MM.1S (cell line): ENCODE measurements around the gene PTGFR.

Experiments used
- DNase-seq: peaks from one replicate; pipeline ENCODE4 v3.0.0-alpha.2; 2015
- H2AFZ ChIP-seq: fragments of 300-600 bp; sonication (generic); 2 replicates; pipeline ENCODE4 v1.6.0; 2016; ENCODE audit warnings: antibody characterized with exemption, low read length
- H3F3A ChIP-seq: fragments of 300-600 bp; sonication (generic); 2 replicates; pipeline ENCODE4 v1.6.1; 2016; ENCODE audit warnings: mild to moderate bottlenecking, antibody characterized with exemption, low read length, moderate library complexity, mixed read lengths; ENCODE audit not compliant: insufficient read depth
- H3K27ac ChIP-seq: fragments of 300-600 bp; sonication (generic); 2 replicates; pipeline ENCODE4 v1.5.1; 2016; ENCODE audit warnings: mild to moderate bottlenecking, low read length
- H3K27me3 ChIP-seq: fragments of 300-600 bp; sonication (generic); replicated peaks from 2 replicates; pipeline ENCODE4 v1.6.0; 2016; ENCODE audit warnings: low read length; ENCODE audit not compliant: insufficient read depth
- H3K36me3 ChIP-seq: fragments of 300-600 bp; sonication (generic); replicated peaks from 2 replicates; pipeline ENCODE4 v1.6.1; 2016; ENCODE audit warnings: mild to moderate bottlenecking, low read length, mixed read lengths; ENCODE audit not compliant: insufficient read depth
- H3K4me1 ChIP-seq: fragments of 300-600 bp; sonication (generic); 2 replicates; pipeline ENCODE4 v1.6.1; 2016; ENCODE audit warnings: low read length, mixed read lengths
- H3K4me2 ChIP-seq: fragments of 300-600 bp; sonication (generic); 2 replicates; pipeline ENCODE4 v1.6.0; 2016; ENCODE audit warnings: low read depth, low read length
- H3K4me3 ChIP-seq: fragments of 300-600 bp; sonication (generic); 2 replicates; pipeline ENCODE4 v1.5.1; 2016; ENCODE audit warnings: low read length, mixed read lengths
- H3K79me2 ChIP-seq: fragments of 300-600 bp; sonication (generic); 2 replicates; pipeline ENCODE4 v1.6.1; 2016; ENCODE audit warnings: mixed run types, low read length, mixed read lengths
- H3K9ac ChIP-seq: fragments of 300-600 bp; sonication (generic); 2 replicates; pipeline ENCODE4 v1.6.1; 2016; ENCODE audit warnings: low read length, mixed read lengths
- H3K9me2 ChIP-seq: fragments of 300-600 bp; sonication (generic); replicated peaks from 2 replicates; pipeline ENCODE4 v1.6.1; 2016; ENCODE audit warnings: mild to moderate bottlenecking, low read length, mixed read lengths; ENCODE audit not compliant: insufficient read depth
- H3K9me3 ChIP-seq: fragments of 300-600 bp; sonication (generic); replicated peaks from 2 replicates; pipeline ENCODE4 v1.6.1; 2016; ENCODE audit warnings: mild to moderate bottlenecking, low read length, mixed read lengths; ENCODE audit not compliant: insufficient read depth
- H4K20me1 ChIP-seq: fragments of 300-600 bp; sonication (generic); 2 replicates; pipeline ENCODE4 v1.6.1; 2016; ENCODE audit warnings: mild to moderate bottlenecking, low read length, moderate library complexity, mixed read lengths; ENCODE audit not compliant: insufficient read depth
- CTCF ChIP-seq: fragments of 300-600 bp; sonication (generic); IDR thresholded peaks from 2 replicates; pipeline ENCODE4 v1.5.1; 2016; ENCODE audit warnings: antibody characterized with exemption, low read length, mixed read lengths
- EZH2 ChIP-seq: fragments of 300-600 bp; sonication (generic); optimal IDR thresholded peaks from 2 replicates; pipeline ENCODE3; 2017; ENCODE audit warnings: low read depth, mild to moderate bottlenecking, antibody characterized with exemption, low read length, mixed read lengths
- EZH2phosphoT487 ChIP-seq: fragments of 300-600 bp; sonication (generic); IDR thresholded peaks from 2 replicates; pipeline ENCODE4 v1.6.1; 2018; ENCODE audit warnings: antibody characterized with exemption, low read length

PTGFR gene

DNA sequence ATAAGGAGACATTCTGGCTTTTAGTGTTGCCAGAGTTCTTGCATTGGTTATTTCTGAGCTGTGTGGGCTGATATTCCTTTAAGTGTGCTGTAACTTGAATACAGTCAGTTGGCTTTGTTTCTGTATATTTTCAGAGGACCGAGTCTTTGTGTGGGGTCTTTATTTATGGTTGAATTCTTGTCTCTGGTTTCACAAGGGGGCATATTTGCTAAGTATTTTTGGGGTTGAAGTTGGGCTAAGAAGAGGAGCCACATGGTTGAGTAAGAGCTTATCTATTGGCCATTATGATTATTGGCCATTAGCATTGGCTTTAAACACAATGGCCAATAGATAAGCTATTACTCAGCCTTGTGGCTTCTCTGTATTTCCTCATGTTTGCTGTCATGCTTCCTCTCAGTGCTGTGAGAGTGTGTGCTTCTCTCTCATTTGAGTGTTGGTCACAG lies 26.3 kb upstream of the PTGFR start:
- H3K36me3 ChIP-seq, result no peaks in the 10 kb centered on the region
- TF ChIP-seq EZH2 (no peak), EZH2phosphoT487 (no peak), CTCF (no peak)
- H3K4me1 ChIP-seq, result no peaks in the 10 kb centered on the region
- H3F3A ChIP-seq, result no peaks in the 10 kb centered on the region
- H2AFZ ChIP-seq, result no peak overlapping the region
- no peaks in the 10 kb centered on the region for H3K79me2 ChIP-seq
- H3K27ac ChIP-seq, result no peak overlapping the region
- H3K4me2 ChIP-seq, result no peak overlapping the region
- no peaks in the 10 kb centered on the region for H3K9me3 ChIP-seq
- no peaks in the 10 kb centered on the region for H4K20me1 ChIP-seq
- H3K27me3 ChIP-seq, result no peaks in the 10 kb centered on the region
- DNase-seq, result no peak
- no peaks in the 10 kb centered on the region for H3K9me2 ChIP-seq
- H3K9ac ChIP-seq, result no peak overlapping the region
- no peak overlapping the region for H3K4me3 ChIP-seq

DNA sequence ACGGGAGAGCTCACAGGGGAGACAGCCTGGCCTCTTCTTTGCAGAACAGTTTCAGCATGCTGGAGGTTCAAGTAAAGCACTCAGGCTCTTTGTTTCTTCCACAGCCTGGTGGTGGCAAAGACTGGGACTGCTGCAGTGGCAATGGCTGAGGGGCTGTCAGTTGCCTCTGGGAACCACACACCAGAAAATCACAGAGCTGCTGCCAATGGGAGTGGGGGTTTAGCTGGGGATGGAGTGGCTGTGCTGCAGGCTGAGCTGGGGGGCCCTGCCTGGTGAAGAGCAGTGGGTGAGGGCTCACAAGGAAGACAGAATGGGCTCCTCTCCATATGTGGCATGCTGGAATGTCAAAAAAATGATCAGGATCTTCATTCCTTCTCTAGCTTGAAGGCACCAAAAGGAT lies 25.6 kb upstream of the PTGFR start:
- no peak for TF ChIP-seq EZH2phosphoT487
- TF ChIP-seq EZH2, result no peak
- no peak for TF ChIP-seq CTCF
- H3K27me3 ChIP-seq, result no peaks in the 10 kb centered on the region

GRCh38 chr1:78468521-78468920 lies 22.3 kb upstream of the PTGFR start:
- H4K20me1 ChIP-seq, result no peaks in the 10 kb centered on the region
- no peak overlapping the region for H3K4me2 ChIP-seq
- H3K4me3 ChIP-seq, result no peak overlapping the region
- H3F3A ChIP-seq, result no peaks in the 10 kb centered on the region
- no peak overlapping the region for H2AFZ ChIP-seq
- H3K4me1 ChIP-seq, result no peaks in the 10 kb centered on the region
- no peak overlapping the region for H3K27ac ChIP-seq
- H3K36me3 ChIP-seq, result no peaks in the 10 kb centered on the region
- TF ChIP-seq EZH2, result no peak
- TF ChIP-seq CTCF, result no peak
- no peak for TF ChIP-seq EZH2phosphoT487
- H3K9me3 ChIP-seq, result no peaks in the 10 kb centered on the region
- no peaks in the 10 kb centered on the region for H3K79me2 ChIP-seq
- no peak for DNase-seq
- H3K9ac ChIP-seq, result no peak overlapping the region
- no peaks in the 10 kb centered on the region for H3K9me2 ChIP-seq
- H3K27me3 ChIP-seq, result no peaks in the 10 kb centered on the region

More for the DNA sequence above, 25.6 kb upstream of the PTGFR start:
- Histone ChIP-seq H3K4me1 (no peaks in the 10 kb centered on the region), H3K9me3 (no peaks in the 10 kb centered on the region), H3K36me3 (no peaks in the 10 kb centered on the region), H3K9me2 (no peaks in the 10 kb centered on the region), H3K4me3 (no peak overlapping the region), H3K79me2 (no peaks in the 10 kb centered on the region), H3F3A (no peaks in the 10 kb centered on the region), H4K20me1 (no peaks in the 10 kb centered on the region), H3K27ac (no peak overlapping the region), H3K4me2 (no peak overlapping the region), H3K9ac (no peak overlapping the region), H2AFZ (no peak overlapping the region)
- DNase-seq, result no peak
